Neural cell (in vitro differentiated cells): Measurements from ENCODE around the gene SF3B2. TPM values are rescaled to one million over a fixed set of nuclear protein-coding genes. Genes with fewer than 3 reads are reported as not detected.

Experiments
- H2AFZ ChIP-seq: fragments of 200-600, 300-800 bp; sonication (generic), shearing (Covaris generic); 2 replicates; pipeline ENCODE4 v1.6.0; 2014; ENCODE audit warnings: low read depth, mild to moderate bottlenecking, antibody characterized with exemption, low read length, moderate library complexity
- H3F3A ChIP-seq: fragments of 200-600 bp; shearing (Covaris generic); 2 replicates; pipeline ENCODE4 v1.6.1; 2016; ENCODE audit warnings: mild to moderate bottlenecking, moderate library complexity, mixed read lengths, antibody characterized with exemption, low read length; ENCODE audit not compliant: insufficient read depth, poor library complexity, severe bottlenecking
- H3K27ac ChIP-seq: fragments of 200-600, 300-800 bp; sonication (generic), shearing (Covaris generic); 2 replicates; pipeline ENCODE4 v1.5.1; 2014; ENCODE audit warnings: mild to moderate bottlenecking, low read length, moderate library complexity
- H3K27me3 ChIP-seq: fragments of 300-800, 200-600 bp; sonication (generic), shearing (Covaris generic); 2 replicates; pipeline ENCODE4 v1.6.0; 2014; ENCODE audit warnings: mild to moderate bottlenecking, low read depth, low read length, moderate library complexity; ENCODE audit not compliant: insufficient read depth
- H3K36me3 ChIP-seq: fragments of 300-800, 200-600 bp; sonication (generic), shearing (Covaris generic); 2 replicates; pipeline ENCODE4 v1.5.1; 2014; ENCODE audit warnings: mild to moderate bottlenecking, antibody characterized with exemption, low read length, moderate library complexity; ENCODE audit not compliant: insufficient read depth
- H3K4me2 ChIP-seq: fragments of 300-800, 200-600 bp; sonication (generic), shearing (Covaris generic); 2 replicates; pipeline ENCODE4 v1.6.0; 2014; ENCODE audit warnings: mild to moderate bottlenecking, low read length
- H3K4me3 ChIP-seq: fragments of 300-800, 200-600 bp; sonication (generic), shearing (Covaris generic); 2 replicates; pipeline ENCODE4 v1.5.1; 2014; ENCODE audit warnings: mild to moderate bottlenecking, low read length, moderate library complexity
- H3K79me2 ChIP-seq: fragments of 200-600 bp; shearing (Covaris generic); replicated peaks from 2 replicates; pipeline ENCODE4 v1.6.0; 2014; ENCODE audit warnings: mild to moderate bottlenecking, low read length, moderate library complexity; ENCODE audit not compliant: insufficient read depth
- H3K9ac ChIP-seq: fragments of 300-800, 200-600 bp; sonication (generic), shearing (Covaris generic); 2 replicates; pipeline ENCODE4 v1.6.1; 2016; ENCODE audit warnings: mild to moderate bottlenecking, low read length, mixed read lengths
- H3K9me2 ChIP-seq: fragments of 200-600 bp; shearing (Covaris generic); 2 replicates; pipeline ENCODE4 v1.6.1; 2016; ENCODE audit warnings: mild to moderate bottlenecking, low read length, mixed read lengths; ENCODE audit not compliant: insufficient read depth
- H3K9me3 ChIP-seq: fragments of 200-600, 300-800 bp; sonication (generic), shearing (Covaris generic); 2 replicates; pipeline ENCODE4 v1.6.1; 2016; ENCODE audit warnings: mild to moderate bottlenecking, mixed run types, low read length, moderate library complexity, mixed read lengths
- H4K20me1 ChIP-seq: fragments of 200-600 bp; shearing (Covaris generic); 2 replicates; pipeline ENCODE4 v1.6.1; 2016; ENCODE audit warnings: mild to moderate bottlenecking, mixed run types; ENCODE audit not compliant: insufficient read depth
- CTCF ChIP-seq: fragments of 450-650 bp; IDR thresholded peaks from 2 replicates; pipeline ENCODE4 v1.5.1; 2014; ENCODE audit warnings: antibody characterized with exemption, mild to moderate bottlenecking, moderate library complexity; ENCODE audit not compliant: poor library complexity, severe bottlenecking
- EP300 ChIP-seq: fragments of 450-650 bp; conservative IDR thresholded peaks from 2 replicates; pipeline ENCODE4 v1.6.1; 2014; ENCODE audit warnings: antibody characterized with exemption, mild to moderate bottlenecking, moderate library complexity; ENCODE audit not compliant: poor library complexity, severe bottlenecking
- EZH2 ChIP-seq: fragments of 200-600, 300-800 bp; shearing (Covaris generic), sonication (generic); IDR thresholded peaks from 2 replicates; pipeline ENCODE4 v1.6.1; 2014; ENCODE audit warnings: antibody characterized with exemption, low read length, borderline replicate concordance, mild to moderate bottlenecking; ENCODE audit not compliant: insufficient read depth, poor library complexity, severe bottlenecking
- MXI1 ChIP-seq: fragments of 450-650 bp; conservative IDR thresholded peaks from 2 replicates; pipeline ENCODE4 v1.6.1; 2014; ENCODE audit warnings: antibody characterized with exemption, mild to moderate bottlenecking; ENCODE audit not compliant: poor library complexity, severe bottlenecking
- POLR2AphosphoS5 ChIP-seq: IDR thresholded peaks from 2 replicates; pipeline ENCODE4 v1.6.1; 2012
- RAD21 ChIP-seq: fragments of 450-650 bp; conservative IDR thresholded peaks from 2 replicates; pipeline ENCODE4 v1.6.1; 2014; ENCODE audit warnings: antibody characterized with exemption, mild to moderate bottlenecking, moderate library complexity
- REST ChIP-seq: IDR thresholded peaks from 2 replicates; pipeline ENCODE4 v1.6.1; 2012; ENCODE audit warnings: borderline replicate concordance
- SMC3 ChIP-seq: fragments of 450-650 bp; conservative IDR thresholded peaks from 2 replicates; pipeline ENCODE4 v1.6.1; 2014; ENCODE audit warnings: antibody characterized with exemption, mild to moderate bottlenecking, moderate library complexity; ENCODE audit not compliant: poor library complexity
- TAF1 ChIP-seq: IDR thresholded peaks from 2 replicates; pipeline ENCODE4 v1.6.1; 2012; ENCODE audit warnings: low read depth
- polyA plus RNA-seq: library from polyadenylated mRNA; depleted of rRNA; stranded (reverse); fragments of >200 nt; gene quantifications from 2 replicates; pipeline ENCODE4 v1.2.3, GENCODE V29; 2014

The SF3B2 gene
- polyA plus RNA-seq, 1 donor from 2014 or later, result 121 TPM

- no peaks in the 10 kb centered on the region for H3F3A ChIP-seq
- no peaks in the 10 kb centered on the region for H3K9me3 ChIP-seq
- peaks cover 15% of the 10 kb centered on the region for H3K27me3 ChIP-seq
- no peak overlapping the region for H3K4me2 ChIP-seq
- H3K27ac ChIP-seq, result no peak overlapping the region
- TF ChIP-seq EP300, result no peak
- TF ChIP-seq REST, result no peak
- TF ChIP-seq MXI1, result no peak
- H3K36me3 ChIP-seq, result no peaks in the 10 kb centered on the region
- no peak overlapping the region for H3K4me3 ChIP-seq
- H3K9ac ChIP-seq, result no peak overlapping the region
- H4K20me1 ChIP-seq, result no peaks in the 10 kb centered on the region
- H3K9me2 ChIP-seq, result no peaks in the 10 kb centered on the region
- H2AFZ ChIP-seq, result no peak overlapping the region
- no peaks in the 10 kb centered on the region for H3K79me2 ChIP-seq
Observed at GRCh38 chr11:66015454-66015881, 36.7 kb upstream of the SF3B2 start.

DNA sequence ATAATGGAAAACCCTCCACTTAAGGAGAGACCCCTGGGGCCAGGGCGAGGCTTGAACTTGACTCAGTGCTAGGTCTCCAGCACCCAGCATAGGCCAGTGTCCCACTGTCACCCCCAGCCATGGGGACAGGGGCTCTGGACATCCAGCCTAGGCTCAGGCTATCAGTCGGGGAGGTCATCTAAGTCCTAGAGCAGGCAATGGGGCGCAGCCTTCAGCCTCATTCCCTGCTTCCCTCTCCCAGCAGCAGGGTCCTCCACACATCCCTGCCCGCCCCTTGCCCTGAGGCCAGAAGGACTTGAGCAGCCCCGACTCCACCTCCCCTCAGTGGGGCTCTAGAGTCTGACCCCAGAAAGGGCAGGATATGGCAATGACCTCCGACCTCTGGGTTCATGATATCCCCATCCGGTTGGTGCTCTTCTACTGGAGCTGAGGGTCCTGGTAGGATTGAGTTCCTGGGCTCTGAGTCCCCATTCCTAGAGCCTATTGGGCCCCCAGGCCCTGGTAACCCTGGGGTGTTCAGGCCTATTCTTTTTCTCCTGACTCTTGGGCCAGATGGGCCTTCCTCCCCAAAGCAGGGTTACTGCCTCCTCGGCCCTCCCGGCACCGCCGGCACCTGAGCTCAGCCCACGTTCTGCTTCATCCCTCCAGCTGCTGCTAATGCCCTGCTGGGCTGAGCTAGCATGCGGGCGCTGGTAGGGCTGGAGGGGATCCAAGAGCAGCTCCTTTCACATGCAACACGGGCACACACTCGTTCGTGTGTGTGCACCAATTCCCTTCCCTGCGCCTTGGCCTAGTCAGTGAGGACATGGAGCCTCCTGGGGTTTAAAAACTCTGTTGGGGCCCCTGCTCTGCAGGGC lies 36.0 kb upstream of the SF3B2 start:
- no peak for TF ChIP-seq POLR2AphosphoS5
- TF ChIP-seq TAF1, result no peak
- no peak for TF ChIP-seq REST
- no peak overlapping the region for H2AFZ ChIP-seq
- H3K4me3 ChIP-seq, result no peak overlapping the region
- no peaks in the 10 kb centered on the region for H3K36me3 ChIP-seq
- no peaks in the 10 kb centered on the region for H4K20me1 ChIP-seq
- no peak overlapping the region for H3K4me2 ChIP-seq
- H3K79me2 ChIP-seq, result no peaks in the 10 kb centered on the region
- no peaks in the 10 kb centered on the region for H3K9me3 ChIP-seq
- H3F3A ChIP-seq, result no peaks in the 10 kb centered on the region
- no peak overlapping the region for H3K27ac ChIP-seq
- no peak overlapping the region for H3K9ac ChIP-seq
- H3K27me3 ChIP-seq, result peaks cover 15% of the 10 kb centered on the region
- no peaks in the 10 kb centered on the region for H3K9me2 ChIP-seq

GRCh38 chr11:66016793-66017177 lies 35.4 kb upstream of the SF3B2 start:
- H3K4me2 ChIP-seq, result no peak overlapping the region
- no peak overlapping the region for H3K4me3 ChIP-seq
- no peaks in the 10 kb centered on the region for H3K9me2 ChIP-seq
- no peak overlapping the region for H2AFZ ChIP-seq
- H3K27me3 ChIP-seq, result peaks cover 9% of the 10 kb centered on the region
- H4K20me1 ChIP-seq, result no peaks in the 10 kb centered on the region
- no peaks in the 10 kb centered on the region for H3K79me2 ChIP-seq
- no peak overlapping the region for H3K9ac ChIP-seq
- no peak overlapping the region for H3K27ac ChIP-seq
- H3K36me3 ChIP-seq, result no peaks in the 10 kb centered on the region
- no peaks in the 10 kb centered on the region for H3K9me3 ChIP-seq
- H3F3A ChIP-seq, result no peaks in the 10 kb centered on the region
- TF ChIP-seq CTCF, result no peak
- TF ChIP-seq POLR2AphosphoS5, result no peak
- TF ChIP-seq TAF1, result no peak
- TF ChIP-seq EP300, result no peak
- TF ChIP-seq SMC3, result no peak
- TF ChIP-seq MXI1, result no peak
- no peak for TF ChIP-seq RAD21
- TF ChIP-seq EZH2, result no peak
